Skeletal muscle satellite cell (primary cell): ENCODE results near the gene BTBD17.
A peak's percentile ranks its signal among the peaks of the same experiment; 100 is the strongest.

Experiments used
- H3K27me3 ChIP-seq: 2 replicates; pipeline ENCODE4 v1.7.0; 2013; ENCODE audit warnings: low read length; ENCODE audit not compliant: control insufficient read depth, insufficient read depth
- H3K36me3 ChIP-seq: 2 replicates; pipeline ENCODE4 v1.7.0; 2013; ENCODE audit warnings: mild to moderate bottlenecking, control low read depth, low read length; ENCODE audit not compliant: insufficient read depth
- H3K4me1 ChIP-seq: 2 replicates; pipeline ENCODE4 v1.7.0; 2013; ENCODE audit warnings: low read length; ENCODE audit not compliant: control insufficient read depth, insufficient read depth
- H3K4me2 ChIP-seq: 2 replicates; pipeline ENCODE4 v1.7.0; 2013; ENCODE audit warnings: mild to moderate bottlenecking, low read length
- H3K4me3 ChIP-seq: 2 replicates; pipeline ENCODE4 v1.7.0; 2013; ENCODE audit warnings: low read length
- H3K9ac ChIP-seq: 2 replicates; pipeline ENCODE4 v1.7.0; 2013; ENCODE audit warnings: mild to moderate bottlenecking, low read depth, low read length, moderate library complexity
- H3K9me3 ChIP-seq: replicated peaks from 2 replicates; pipeline ENCODE4 v1.7.0; 2013; ENCODE audit warnings: mild to moderate bottlenecking, control low read depth, low read length

Gene BTBD17

DNA sequence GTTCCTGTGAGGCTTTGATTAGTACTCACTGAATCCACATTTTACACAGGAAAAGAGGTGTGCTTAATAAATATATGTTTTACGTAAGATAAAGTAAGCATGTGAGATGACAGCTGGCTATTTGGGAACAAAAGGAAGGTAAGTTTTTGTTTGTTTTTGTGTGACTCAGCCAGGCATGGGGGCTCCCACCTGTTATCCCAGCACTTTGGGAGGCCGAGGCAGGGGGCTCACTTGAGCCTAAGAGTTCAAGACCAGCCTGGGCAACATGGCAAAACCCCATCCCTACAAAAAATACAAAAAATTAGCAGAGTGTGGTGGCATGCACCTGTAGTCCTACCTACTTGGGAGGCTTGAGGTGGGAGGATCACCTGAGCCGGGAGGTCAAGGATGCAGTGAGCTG is 23.5 kb upstream of the BTBD17 start:
- H3K9me3 ChIP-seq: no peaks in the 10 kb centered on the region
- H3K4me1 ChIP-seq: no peaks in the 10 kb centered on the region
- no peak overlapping the region for H3K4me2 ChIP-seq
- no peaks in the 10 kb centered on the region for H3K27me3 ChIP-seq
- H3K9ac ChIP-seq: no peak overlapping the region
- no peak overlapping the region for H3K4me3 ChIP-seq
- no peaks in the 10 kb centered on the region for H3K36me3 ChIP-seq

DNA sequence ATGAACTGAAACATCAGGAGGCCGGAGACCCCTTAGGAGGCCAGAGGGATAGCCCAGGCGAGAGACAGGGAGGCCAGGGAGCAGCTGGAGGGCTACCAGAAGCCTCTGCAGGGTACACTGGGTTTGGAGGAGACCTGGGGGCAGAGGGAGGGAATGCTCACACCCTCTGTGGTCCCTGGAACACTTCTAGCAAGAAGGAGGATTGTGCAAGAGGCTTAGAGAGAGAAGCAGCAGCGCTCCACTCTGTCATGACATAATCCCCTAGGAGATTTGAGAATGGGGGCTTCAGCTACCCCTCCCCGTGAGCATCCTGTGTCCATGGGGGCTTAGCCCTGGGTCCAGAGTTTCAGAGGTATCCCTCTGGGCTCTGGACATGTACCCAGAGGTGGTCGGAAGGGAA is 21.5 kb upstream of the BTBD17 start:
- Histone ChIP-seq H3K9ac (no peak overlapping the region), H3K9me3 (no peaks in the 10 kb centered on the region), H3K27me3 (no peaks in the 10 kb centered on the region), H3K4me2 (no peak overlapping the region), H3K4me3 (no peak overlapping the region), H3K36me3 (no peaks in the 10 kb centered on the region), H3K4me1 (no peaks in the 10 kb centered on the region)

DNA sequence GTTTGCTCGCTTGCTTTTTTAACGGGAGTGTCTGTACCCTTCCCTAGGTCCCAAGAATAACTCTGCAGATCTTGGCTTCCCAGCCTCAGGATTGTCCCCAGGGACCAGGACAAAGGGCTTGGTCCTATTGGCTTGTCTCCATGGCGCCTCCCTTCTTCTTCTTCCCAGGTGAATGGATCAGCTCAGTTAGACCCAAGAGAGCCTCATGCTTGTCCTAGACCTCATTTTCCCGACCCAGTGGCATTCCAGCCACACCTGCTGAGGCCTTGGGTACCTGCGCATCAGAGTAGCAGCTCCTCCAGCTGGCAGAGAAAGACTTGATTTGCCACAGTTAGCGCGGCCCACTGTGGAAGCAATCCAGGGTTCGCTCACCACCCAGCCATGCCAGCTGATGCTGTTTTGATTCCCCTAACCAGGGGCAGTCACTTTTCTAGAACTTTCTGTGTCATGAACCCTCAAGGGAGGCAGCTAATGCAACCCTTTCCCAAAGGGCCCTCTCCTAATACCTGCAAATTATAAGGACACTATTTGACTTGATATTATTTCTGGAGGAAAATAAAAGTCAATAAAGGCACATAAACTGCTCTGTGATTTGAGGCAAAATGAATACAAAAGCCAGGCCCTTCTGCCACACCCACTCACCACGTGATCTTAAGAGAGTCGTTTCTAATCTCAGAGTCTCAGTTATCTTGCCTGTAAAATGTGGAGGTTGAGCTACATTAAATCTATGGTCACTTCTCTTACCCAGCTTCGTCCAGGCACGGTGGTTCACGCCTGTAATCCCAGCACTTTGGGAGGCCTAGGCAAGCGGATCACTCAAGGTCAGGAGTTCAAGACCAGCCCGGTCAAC is 19.5 kb upstream of the BTBD17 start:
- H3K36me3 ChIP-seq: no peaks in the 10 kb centered on the region

DNA sequence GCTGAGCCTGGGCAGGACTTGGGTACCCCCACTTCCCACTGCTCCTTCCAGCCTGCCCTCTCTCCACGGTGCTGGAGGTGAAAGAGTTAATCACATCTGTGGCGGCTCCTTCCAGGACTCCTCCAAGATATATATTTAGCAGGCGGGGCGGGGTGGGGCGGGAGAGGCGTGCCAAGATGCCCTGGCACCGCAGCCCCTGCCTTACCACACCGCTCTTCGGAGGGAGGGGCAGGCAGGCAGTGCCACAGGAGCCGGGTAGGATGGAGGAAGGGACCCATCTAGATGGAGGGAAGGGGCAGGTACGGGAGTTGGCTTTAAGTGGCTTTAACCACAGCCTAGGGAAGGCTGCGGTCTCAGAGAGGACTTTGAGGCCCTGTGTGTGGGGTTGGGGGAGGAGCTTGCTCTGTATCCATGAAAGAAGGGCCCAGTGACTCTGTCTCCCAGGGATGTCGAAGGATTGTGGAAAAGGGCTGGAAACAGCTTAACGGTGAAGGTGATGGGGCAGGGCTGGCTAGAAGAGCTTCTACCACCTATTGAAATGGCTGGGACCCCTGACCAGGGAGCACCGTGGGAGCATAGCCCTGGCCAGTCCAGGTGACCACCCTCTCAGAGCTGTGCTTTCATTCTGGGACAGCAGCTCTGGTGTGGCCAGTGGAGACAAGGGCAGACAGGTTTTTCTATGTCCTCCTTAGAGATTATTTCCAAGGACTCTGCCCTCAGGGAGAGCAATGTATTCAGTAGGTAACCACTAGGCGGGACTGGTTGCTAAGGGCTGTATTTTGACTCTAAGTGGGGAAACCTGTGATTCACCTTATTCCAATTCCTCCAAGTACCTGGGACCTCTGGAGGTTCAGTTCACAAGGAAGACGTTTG is 18.7 kb upstream of the BTBD17 start:
- Histone ChIP-seq H3K4me3 (no peak overlapping the region), H3K4me2 (no peak overlapping the region), H3K36me3 (no peaks in the 10 kb centered on the region), H3K9ac (no peak overlapping the region), H3K27me3 (no peaks in the 10 kb centered on the region), H3K4me1 (no peaks in the 10 kb centered on the region), H3K9me3 (no peaks in the 10 kb centered on the region)

More for the DNA sequence above, 19.5 kb upstream of the BTBD17 start:
- Histone ChIP-seq H3K9me3 (no peaks in the 10 kb centered on the region), H3K27me3 (no peaks in the 10 kb centered on the region), H3K4me2 (no peak overlapping the region), H3K4me3 (no peak overlapping the region), H3K9ac (no peak overlapping the region), H3K4me1 (no peaks in the 10 kb centered on the region)

DNA sequence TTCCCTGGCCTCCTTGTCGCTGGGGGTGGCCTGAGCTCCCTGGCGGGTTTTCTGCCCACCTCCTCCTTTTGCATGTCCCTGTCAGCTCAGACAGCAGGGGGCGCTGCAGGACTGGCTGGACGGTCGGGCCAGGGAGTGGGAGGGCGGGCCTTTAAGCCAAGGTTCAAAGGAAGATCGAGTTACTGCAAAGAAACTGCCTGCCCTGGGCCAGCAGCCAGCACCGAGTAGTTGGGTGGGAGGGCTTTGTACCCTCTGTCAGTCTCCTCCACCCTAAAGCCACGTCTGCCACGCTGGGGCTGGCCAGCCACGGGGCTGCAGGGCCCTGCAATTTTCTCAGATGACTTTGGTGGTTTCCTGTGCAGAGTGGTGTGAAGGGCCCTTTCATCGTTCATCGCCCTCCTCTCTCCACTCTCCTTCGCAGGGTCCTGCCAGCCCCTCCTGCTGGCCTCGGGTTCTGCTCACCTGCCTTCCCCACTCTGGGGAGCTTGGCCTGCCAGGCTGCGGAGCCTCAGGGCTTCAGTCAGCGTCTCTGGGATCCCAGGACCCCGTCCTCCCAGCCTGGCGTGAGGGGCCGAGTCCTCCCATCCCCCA is 17.9 kb upstream of the BTBD17 start:
- H3K4me2 ChIP-seq: peak overlapping the region; percentile 41
- H3K36me3 ChIP-seq: no peaks in the 10 kb centered on the region
- no peak overlapping the region for H3K4me3 ChIP-seq
- no peaks in the 10 kb centered on the region for H3K9me3 ChIP-seq
- no peak overlapping the region for H3K9ac ChIP-seq
- H3K27me3 ChIP-seq: no peaks in the 10 kb centered on the region
- H3K4me1 ChIP-seq: no peaks in the 10 kb centered on the region

DNA sequence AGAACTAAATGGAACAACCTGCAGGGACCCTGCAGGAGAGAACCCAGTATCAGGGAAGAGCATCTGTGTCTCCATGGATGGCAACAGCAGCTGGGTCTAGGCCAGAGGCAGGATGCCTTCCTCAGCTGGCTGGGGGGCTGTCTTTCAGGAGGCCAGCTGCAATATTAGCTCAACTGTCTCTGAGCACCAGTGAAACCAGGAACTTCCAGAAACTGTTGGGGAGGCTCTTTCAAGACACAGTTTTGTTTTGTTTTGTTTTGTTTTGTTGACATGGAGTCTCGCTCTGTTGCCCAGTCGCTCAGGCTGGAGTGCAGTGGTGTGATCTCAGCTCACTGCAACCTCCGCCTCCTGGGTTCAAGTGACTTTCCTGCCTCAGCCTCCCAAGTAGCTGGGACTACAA is 13.2 kb upstream of the BTBD17 start:
- no peaks in the 10 kb centered on the region for H3K36me3 ChIP-seq
- H3K4me2 ChIP-seq: no peak overlapping the region
- no peak overlapping the region for H3K4me3 ChIP-seq
- no peak overlapping the region for H3K9ac ChIP-seq
- no peaks in the 10 kb centered on the region for H3K27me3 ChIP-seq
- no peaks in the 10 kb centered on the region for H3K9me3 ChIP-seq
- H3K4me1 ChIP-seq: no peaks in the 10 kb centered on the region

DNA sequence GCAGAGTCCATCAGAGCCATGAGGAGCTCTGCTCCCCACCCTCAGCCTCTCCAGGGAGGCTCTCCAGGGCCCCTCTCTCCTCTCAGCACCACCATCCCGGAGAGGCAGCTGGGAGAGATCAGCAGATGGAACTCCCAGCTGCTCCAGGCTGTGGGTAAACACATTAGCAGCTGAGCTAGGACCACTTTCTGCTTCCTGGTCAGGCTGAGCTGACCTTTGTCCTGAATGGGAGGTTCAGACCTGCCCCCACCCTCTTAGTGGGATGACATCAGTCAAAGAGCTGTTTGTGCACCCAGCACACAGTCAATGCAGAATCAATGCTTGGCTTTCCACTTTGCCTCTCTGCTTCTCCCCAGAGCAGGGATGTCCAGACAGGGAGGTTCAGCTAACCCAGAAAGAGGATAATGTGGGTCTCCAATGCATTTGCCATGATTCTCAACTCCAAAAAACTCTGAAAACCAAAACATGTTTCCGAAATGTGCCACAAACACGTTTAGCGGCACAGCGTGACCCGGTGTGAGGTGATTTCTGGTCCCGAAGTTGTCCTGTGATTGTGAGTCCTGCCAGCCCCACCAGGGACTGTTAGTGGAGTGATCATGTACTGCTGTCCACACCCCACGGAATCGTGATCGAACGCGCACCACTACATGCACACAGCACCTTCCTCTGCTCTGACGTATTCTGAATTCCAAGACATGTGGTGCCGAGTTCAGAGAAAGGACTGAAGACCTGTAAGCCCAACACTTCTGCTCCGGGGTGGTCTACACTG is 12.4 kb upstream of the BTBD17 start:
- Histone ChIP-seq H3K36me3 (no peaks in the 10 kb centered on the region), H3K9me3 (no peaks in the 10 kb centered on the region), H3K9ac (no peak overlapping the region)

DNA sequence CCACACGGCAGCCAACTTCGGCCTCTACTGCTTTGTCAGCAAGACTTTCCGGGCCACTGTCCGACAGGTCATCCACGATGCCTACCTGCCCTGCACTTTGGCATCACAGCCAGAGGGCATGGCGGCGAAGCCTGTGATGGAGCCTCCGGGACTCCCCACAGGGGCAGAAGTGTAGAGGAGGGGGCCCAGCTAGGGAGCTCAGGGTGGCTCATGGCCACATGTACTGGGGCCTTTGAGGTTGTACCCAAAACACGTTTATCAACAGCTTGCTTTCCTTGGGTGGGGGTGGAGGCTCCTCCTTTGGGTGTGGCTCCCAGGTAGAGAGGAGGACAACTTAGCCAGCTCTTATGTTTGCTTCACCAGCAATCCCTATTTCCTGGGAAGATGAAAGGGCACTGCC is 10.8 kb upstream of the BTBD17 start:
- no peaks in the 10 kb centered on the region for H3K36me3 ChIP-seq
- no peaks in the 10 kb centered on the region for H3K4me1 ChIP-seq
- no peak overlapping the region for H3K4me2 ChIP-seq

More for the DNA sequence above, 12.4 kb upstream of the BTBD17 start:
- Histone ChIP-seq H3K27me3 (no peaks in the 10 kb centered on the region), H3K4me3 (no peak overlapping the region), H3K4me1 (no peaks in the 10 kb centered on the region), H3K4me2 (no peak overlapping the region)

DNA sequence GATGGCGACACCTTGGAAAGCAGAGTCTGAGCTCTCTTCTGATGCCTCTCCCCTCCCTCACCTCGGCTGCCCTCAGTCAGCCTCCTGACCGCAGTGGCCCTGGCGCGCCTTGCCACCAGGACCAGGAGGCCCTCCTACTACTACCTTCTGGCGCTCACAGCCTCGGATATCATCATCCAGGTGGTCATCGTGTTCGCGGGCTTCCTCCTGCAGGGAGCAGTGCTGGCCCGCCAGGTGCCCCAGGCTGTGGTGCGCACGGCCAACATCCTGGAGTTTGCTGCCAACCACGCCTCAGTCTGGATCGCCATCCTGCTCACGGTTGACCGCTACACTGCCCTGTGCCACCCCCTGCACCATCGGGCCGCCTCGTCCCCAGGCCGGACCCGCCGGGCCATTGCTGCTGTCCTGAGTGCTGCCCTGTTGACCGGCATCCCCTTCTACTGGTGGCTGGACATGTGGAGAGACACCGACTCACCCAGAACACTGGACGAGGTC is 10.0 kb upstream of the BTBD17 start:
- Histone ChIP-seq H3K4me3 (no peak overlapping the region), H3K4me1 (no peaks in the 10 kb centered on the region), H3K9me3 (no peaks in the 10 kb centered on the region), H3K9ac (no peak overlapping the region), H3K36me3 (no peaks in the 10 kb centered on the region), H3K27me3 (no peaks in the 10 kb centered on the region), H3K4me2 (no peak overlapping the region)

More for the DNA sequence above, 10.8 kb upstream of the BTBD17 start:
- Histone ChIP-seq H3K9ac (no peak overlapping the region), H3K9me3 (no peaks in the 10 kb centered on the region), H3K27me3 (no peaks in the 10 kb centered on the region), H3K4me3 (no peak overlapping the region)

DNA sequence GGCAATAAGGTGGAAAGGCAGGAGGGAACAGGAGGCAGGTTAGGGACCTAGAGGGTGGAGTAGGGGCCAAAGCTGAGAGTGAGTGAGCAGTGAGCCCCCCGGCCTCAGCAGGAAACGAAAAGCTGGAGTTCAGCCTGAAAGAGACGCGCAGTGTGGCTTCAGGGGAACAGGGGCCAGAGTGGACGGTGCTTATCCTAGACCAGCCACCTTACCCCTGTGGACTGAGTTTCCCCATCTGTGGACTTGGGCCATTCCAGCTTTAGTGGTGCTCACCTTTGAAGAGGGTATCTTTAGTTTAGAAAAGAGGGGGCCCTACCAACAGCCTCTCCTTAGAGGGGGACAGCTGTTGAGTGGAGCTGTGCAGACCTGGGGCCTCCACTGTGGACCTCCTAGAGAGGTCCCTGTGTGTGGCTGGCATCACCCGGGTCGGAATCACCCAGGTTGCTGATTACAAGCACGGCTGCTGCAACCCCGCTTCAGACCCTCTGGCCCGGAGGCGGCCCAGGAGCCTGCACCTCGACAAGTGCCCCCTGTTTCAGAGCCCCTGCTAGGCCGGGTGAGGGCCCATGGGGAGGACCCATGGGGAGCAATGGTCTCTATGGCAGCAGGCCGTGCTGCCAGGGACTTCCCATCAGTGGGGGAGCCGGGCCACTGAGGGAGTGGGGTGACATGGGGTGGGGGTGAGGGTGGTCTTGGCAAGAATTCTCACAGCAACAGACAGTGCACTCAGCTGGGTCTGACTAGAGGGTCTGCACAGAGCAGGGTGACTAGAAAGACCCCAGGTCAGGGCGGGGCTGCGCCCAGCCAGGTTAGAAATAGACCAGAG is 8.2 kb upstream of the BTBD17 start:
- Histone ChIP-seq H3K27me3 (no peaks in the 10 kb centered on the region), H3K36me3 (no peaks in the 10 kb centered on the region), H3K4me1 (no peaks in the 10 kb centered on the region), H3K9me3 (no peaks in the 10 kb centered on the region), H3K9ac (no peak overlapping the region), H3K4me3 (no peak overlapping the region), H3K4me2 (no peak overlapping the region)
